NOMO-1 (cell line): ENCODE data around the gene SNX2.
"Not testable (repeated sequence)": the region's sequence is repeated elsewhere in the genome, so short reads cannot be mapped to it uniquely, and the experiment has no call there.

ENCODE experiments used
- DNase-seq, 2 experiments: peaks; one replicate each; lab custom pipeline; 2025; ENCODE audit not compliant: unreplicated experiment in 2 of 2; lab: John Stamatoyannopoulos, UW

SNX2 gene

GRCh38 chr5:122842016-122842580, 67.2 kb downstream of the SNX2 start:
- DNase-seq = no peak

GRCh38 chr5:122844136-122844909, 69.4 kb downstream of the SNX2 start:
- no peak for DNase-seq

- DNase-seq = no peak
Measured at GRCh38 chr5:122844910-122845228, 70.0 kb downstream of the SNX2 start.

GRCh38 chr5:122845229-122846050, 70.6 kb downstream of the SNX2 start, which contains the start of gene SNX24:
Gene SNX24, plus strand, starts transcription at chr5:122845613. Its CDS starts 21 bp downstream, at chr5:122845634.
- DNase-seq = peak; percentile 62 to 89

GRCh38 chr5:122846051-122846550, 71.2 kb downstream of the SNX2 start:
- no peak for DNase-seq

GRCh38 chr5:122847687-122848081, 72.8 kb downstream of the SNX2 start:
- no peak for DNase-seq

- peak in 1 of 2 experiments; percentile 54 for DNase-seq
Measured at GRCh38 chr5:122849771-122850170, 74.9 kb downstream of the SNX2 start.

GRCh38 chr5:122857538-122857937, 82.7 kb downstream of the SNX2 start:
- DNase-seq = not testable (repeated sequence)

- no peak for DNase-seq
Measured at GRCh38 chr5:122858451-122858850, 83.6 kb downstream of the SNX2 start.

- no peak for DNase-seq
Measured at GRCh38 chr5:122863240-122863639, 88.4 kb downstream of the SNX2 start.

- no peak for DNase-seq
Measured at GRCh38 chr5:122863721-122864120, 88.8 kb downstream of the SNX2 start.

GRCh38 chr5:122864400-122864799, 89.5 kb downstream of the SNX2 start:
- no peak for DNase-seq

GRCh38 chr5:122864842-122865241, 90.0 kb downstream of the SNX2 start:
- no peak for DNase-seq

- peak in 1 of 2 experiments; percentile 19 for DNase-seq
Measured at GRCh38 chr5:122870219-122870856, 95.5 kb downstream of the SNX2 start.

GRCh38 chr5:122871661-122872060, 96.8 kb downstream of the SNX2 start:
- DNase-seq = no peak

GRCh38 chr5:122874179-122874875, 99.4 kb downstream of the SNX2 start:
- DNase-seq = no peak

GRCh38 chr5:122877518-122877917, 102.6 kb downstream of the SNX2 start:
- DNase-seq = peak; percentile 46 to 71

- DNase-seq = no peak
Measured at GRCh38 chr5:122879076-122879475, 104.2 kb downstream of the SNX2 start.
